Renal cortex interstitium (tissue), 11 donors: ENCODE measurements around the gene NPEPL1. TPM values are rescaled to one million over a fixed set of nuclear protein-coding genes. Genes with fewer than 3 reads are reported as not detected.
"Not testable (repeated sequence)": the region's sequence is repeated elsewhere in the genome, so short reads cannot be mapped to it uniquely, and the experiment has no call there.

ENCODE experiments used
- DNase-seq, 11 donors: peaks; one replicate each; pipeline ENCODE4 v3.0.0-alpha.2; 2013; ENCODE audit warnings: low read depth in 9 of 11, low spot score in 4 of 11; ENCODE audit errors: extremely low read depth in 1 of 11
- polyA plus RNA-seq, 3 donors: library from polyadenylated mRNA; unstranded; fragments of 120-200 nt; gene quantifications; one replicate each; pipeline ENCODE4 v1.2.1, GENCODE V29; 2013; ENCODE audit not compliant: insufficient read length in 3 of 3

The NPEPL1 gene
- polyA plus RNA-seq, 3 donors, result 35.7 to 54.4 (median 46.9) TPM

- no peak for DNase-seq
Measured at GRCh38 chr20:58745391-58745790, 52.8 kb downstream of the NPEPL1 start.

DNA sequence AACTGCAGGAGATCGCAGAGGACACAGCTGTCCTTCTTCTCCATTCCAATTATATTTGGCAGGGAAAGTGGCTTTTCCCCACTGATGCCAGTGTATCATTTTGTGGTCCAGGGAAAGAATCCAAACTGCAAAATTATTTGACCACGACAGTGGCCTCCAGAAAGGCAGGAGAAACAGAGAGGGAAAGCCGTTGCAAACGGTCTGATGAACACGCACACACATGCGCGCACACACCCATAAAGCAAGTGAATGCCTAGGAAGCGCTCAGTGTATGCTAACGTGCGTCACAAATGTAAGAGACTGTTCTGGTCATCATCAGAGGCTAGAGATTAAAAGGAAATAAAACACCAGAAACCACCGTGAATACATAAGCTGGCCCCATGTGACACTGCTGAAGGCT is 54.0 kb downstream of the NPEPL1 start:
- DNase-seq, result no peak

DNA sequence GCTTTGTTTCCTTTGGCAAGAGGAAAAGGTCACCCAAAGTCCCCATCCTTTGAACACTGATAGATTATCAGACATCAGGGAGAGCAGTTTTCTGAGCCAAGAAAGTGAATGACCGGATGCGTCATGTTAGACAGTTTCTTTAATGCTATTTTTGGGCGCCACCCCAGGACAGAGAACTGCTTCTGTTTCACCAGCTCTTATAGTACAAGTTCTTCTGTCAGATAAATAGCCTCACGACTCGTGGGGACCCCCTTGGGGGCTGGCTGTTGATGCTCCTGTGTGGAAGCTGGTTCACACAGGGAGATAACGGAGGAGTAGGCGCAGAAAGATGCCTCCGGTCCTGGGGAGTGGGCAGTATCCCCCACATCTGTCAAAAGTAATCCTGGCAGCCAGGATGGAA is 54.6 kb downstream of the NPEPL1 start:
- DNase-seq, result no peak

DNA sequence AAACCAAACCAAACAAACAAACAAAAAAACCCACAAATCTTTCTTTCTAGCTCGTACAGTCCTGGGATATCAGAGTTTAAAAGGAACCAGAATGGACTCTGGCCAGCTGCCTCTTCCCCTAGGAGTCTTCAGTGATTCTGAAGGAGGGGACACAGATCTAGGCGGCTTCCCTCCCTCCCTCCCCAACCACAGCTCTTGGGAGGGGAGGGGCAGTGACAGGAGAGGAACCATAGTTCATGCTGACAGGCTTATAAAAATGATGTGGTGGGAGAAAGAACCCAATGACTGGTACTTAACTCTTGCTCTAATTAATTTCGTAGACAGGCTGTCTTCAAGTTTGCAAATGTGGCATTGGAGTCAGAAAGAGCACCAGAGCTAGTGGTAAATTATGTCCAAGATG is 56.0 kb downstream of the NPEPL1 start:
- DNase-seq, result no peak

GRCh38 chr20:58749098-58749769 is 56.6 kb downstream of the NPEPL1 start:
- no peak for DNase-seq

- DNase-seq, result no peak
Measured at GRCh38 chr20:58749979-58750378, 57.4 kb downstream of the NPEPL1 start.

DNA sequence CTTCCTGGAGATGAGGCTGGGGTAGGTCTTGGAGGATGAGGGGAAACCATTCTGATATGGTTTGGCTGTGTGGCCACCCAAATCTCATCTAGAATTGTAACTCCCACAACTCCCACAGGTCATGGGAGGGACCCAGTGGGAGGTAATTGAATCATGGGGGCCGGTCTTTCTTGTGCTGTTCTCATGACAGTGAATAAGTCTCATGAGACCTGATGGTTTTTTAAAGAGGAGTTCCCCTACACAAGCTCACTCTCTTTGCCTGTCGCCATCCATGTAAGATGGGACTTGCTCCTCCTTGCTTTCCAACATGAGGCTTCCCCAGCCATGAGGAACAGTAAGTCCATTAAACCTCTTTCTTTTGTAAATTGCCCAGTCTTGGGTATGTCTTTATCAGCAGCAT is 58.1 kb downstream of the NPEPL1 start:
- not testable (repeated sequence) for DNase-seq

GRCh38 chr20:58751979-58752378 is 59.4 kb downstream of the NPEPL1 start:
- no peak for DNase-seq

DNA sequence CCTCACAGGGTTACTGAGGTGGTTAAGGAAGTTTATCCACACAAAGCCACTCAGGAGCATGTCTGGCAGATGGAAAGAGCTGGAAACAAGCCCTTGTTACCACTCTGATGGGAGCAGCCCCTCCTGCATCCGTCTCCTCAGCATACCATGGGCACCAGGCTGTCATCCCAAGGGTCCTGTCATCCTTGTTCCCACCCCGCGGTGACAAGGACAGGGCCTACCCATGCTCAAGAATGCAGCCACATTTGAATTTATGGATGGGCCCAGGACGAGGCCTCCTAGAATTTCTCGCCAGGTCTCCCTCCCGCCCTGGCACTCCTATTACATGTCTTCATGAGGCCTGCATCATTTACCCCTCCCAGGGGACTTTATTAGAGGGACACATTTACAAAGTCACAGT is 60.0 kb downstream of the NPEPL1 start:
- DNase-seq, result no peak

- DNase-seq, result no peak
Measured at GRCh38 chr20:58753267-58753921, 60.8 kb downstream of the NPEPL1 start.

- DNase-seq, result no peak
Measured at GRCh38 chr20:58753922-58754551, 61.4 kb downstream of the NPEPL1 start.

DNA sequence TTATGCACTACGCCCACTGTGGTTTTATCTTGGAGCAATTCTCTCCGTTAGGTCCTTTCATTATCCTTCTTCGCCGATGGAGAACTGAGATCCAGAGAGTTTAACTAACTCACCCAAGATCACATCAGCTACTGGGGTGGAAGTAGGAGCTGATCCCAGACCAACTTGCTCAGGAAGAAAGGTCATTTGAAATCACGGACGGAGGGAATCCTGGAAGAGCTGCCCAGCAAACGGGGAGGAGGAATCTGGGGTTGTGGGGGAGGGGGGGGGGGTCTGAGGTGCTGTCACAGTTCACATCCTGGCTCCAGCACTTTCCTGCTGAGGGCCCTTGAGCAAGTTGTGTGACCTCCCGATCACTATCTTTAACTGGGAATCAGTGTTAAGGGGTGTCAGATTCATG is 62.0 kb downstream of the NPEPL1 start:
- no peak for DNase-seq

GRCh38 chr20:58755062-58755697 is 62.6 kb downstream of the NPEPL1 start:
- DNase-seq, result no peak

DNA sequence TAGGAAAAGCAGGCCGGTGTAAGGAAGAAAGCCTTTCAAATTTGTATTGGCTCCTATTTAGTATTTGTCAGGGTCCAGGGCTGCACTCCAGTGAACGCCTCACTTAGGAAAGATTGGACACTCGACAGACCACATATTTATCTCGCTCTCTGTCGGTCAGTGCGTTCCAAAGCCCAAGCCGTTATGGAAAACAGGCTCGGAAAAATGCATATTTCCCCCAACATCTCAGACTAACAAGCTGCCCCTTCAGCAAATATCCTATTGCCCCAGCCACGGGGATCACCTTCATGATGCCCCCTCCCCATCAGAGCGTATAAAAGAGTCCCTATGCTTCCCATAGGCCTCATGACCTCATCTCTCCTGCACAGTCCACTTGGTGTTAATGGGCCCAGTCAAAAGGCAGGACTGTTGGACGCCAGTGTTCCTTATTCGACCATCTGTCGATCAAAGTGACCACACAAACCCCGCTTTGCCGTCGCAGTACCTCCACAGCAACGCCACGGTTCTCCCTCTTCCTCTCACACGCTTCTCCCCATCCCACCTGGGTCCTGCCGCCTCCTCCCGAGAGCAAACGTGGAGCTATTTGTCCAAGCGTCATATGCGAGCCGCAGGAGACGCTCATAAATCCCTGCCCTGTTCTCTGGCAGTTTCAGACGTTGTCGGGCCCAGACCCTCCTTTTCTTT is 63.3 kb downstream of the NPEPL1 start:
- DNase-seq, result no peak

DNA sequence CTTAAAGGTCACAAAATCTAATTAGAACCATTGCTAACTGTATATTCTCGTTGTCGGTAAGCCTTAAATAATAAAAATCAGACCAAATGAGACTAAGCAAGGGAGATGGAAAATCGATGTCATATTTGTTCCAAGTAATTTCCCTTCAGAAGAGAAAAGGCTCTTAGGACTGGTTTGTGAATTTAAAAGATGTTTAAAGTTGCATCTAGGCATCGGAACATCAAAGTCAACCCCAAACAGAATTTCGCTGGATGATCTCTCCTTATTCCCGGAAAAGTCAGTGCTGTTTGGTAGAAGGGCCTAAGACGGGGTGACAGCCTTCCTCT is 63.8 kb downstream of the NPEPL1 start:
- no peak for DNase-seq

- DNase-seq, result not testable (repeated sequence)
Measured at GRCh38 chr20:58757647-58758046, 65.0 kb downstream of the NPEPL1 start.

DNA sequence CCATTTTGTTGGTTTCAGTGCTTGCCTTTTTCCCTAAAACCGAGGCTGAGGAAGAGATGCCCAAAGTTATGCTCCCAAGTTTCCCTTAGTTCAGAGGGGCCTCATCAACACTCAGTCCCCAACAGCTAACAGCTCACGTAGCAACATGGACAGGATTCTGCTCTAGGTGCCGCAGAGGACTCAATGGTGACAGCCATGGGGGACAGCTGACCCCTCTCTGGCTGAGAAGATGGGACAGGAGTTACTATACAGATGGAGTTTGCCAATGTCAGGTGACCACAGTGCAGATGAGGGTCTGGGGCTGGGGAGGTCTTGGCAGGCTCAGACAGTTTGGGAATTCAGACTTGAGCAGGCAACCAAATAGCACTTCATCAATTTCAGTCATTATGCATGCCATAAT is 67.3 kb downstream of the NPEPL1 start:
- no peak for DNase-seq

DNA sequence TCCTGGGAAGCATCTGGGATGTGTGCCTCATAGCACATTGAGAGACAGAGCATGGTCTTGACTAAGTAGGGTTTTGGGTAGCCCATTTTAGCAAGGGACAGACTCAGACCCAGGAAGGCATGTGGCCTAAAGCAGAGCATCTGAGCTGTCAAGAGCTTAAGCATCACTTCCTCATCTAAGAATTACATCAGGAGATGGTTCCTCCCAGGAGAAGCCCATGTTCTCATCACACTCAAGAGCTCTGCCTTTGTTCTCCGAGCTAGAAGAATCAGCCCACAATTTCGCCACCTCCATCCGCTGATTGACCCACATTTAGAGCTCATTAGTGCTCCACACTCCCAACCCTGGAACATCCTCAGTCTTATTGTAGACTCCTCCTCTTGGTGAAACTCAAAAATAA is 68.3 kb downstream of the NPEPL1 start:
- DNase-seq, result no peak

DNA sequence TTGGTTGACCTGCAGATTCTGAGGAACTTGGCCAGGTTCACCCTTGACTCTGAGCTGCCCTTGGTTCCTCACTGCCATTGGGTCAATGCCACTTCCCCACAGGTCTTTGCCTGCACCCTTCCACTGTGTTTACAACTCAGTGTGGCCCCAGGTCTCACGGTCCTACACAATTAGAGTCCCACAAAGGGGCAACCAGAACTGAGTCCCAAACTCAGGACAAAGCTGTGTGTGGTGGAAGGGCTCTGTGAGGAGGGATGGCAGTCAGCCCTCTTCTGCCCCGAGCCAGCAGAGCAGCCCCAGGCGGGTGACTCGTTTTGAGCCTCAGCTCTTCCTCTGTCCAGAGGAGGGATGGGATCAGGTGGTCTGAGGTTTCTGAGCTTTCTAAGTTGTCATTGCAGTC is 69.5 kb downstream of the NPEPL1 start:
- DNase-seq, result no peak

DNA sequence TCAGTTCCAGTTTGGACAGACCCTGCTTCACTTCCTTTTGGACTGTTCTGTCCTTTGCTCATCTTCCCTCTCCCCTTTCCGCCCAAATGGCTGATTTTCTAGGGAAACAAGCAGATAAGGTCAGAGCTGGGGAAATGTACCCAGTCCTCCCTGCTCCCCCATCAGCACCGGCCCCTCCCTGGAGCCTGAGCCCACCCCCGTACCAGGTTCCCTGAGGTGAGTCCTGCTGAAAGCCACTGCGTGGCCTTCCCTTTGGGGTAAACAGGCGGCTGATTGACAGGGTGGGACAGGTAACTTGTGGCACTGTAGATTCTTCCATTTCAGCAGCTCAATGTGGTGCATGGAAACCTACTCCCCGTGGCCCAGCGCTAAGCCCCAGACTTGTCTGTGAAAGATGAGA is 70.5 kb downstream of the NPEPL1 start:
- DNase-seq, result no peak
